GM23338 (cell line): ENCODE data around the gene ZNF277. TPM values are rescaled to one million over a fixed set of nuclear protein-coding genes. Genes with fewer than 3 reads are reported as not detected.

ENCODE experiments used
- ATAC-seq: fragments of 200-7000 bp; cut with Tn5 transposase; 3 replicates; pipeline ENCODE4 v1.9.1; 2020
- DNase-seq: peaks from one replicate; pipeline ENCODE4 v3.0.0-alpha.2; 2015; ENCODE audit warnings: low spot score
- H2AFZ ChIP-seq: fragments of 200-600 bp; sonication (generic); 2 replicates; pipeline ENCODE4 v1.8.0; 2016; ENCODE audit warnings: antibody characterized with exemption, mild to moderate bottlenecking, moderate library complexity
- H3F3A ChIP-seq: fragments of 200-600 bp; sonication (generic); replicated peaks from 2 replicates; pipeline ENCODE4 v1.8.0; 2017; ENCODE audit warnings: antibody characterized with exemption, mixed run types, low read depth
- H3K27ac ChIP-seq: fragments of 200-600 bp; sonication (generic); 2 replicates; pipeline ENCODE4 v1.6.1; 2016; ENCODE audit warnings: low read depth
- H3K27me3 ChIP-seq: fragments of 200-600 bp; sonication (generic); 2 replicates; pipeline ENCODE4 v1.8.0; 2016; ENCODE audit warnings: mild to moderate bottlenecking, mixed run types, moderate library complexity; ENCODE audit not compliant: insufficient read depth
- H3K36me3 ChIP-seq: fragments of 200-600 bp; sonication (generic); 2 replicates; pipeline ENCODE4 v1.8.0; 2016; ENCODE audit warnings: mild to moderate bottlenecking; ENCODE audit not compliant: insufficient read depth
- H3K4me1 ChIP-seq: fragments of 200-600 bp; sonication (generic); 2 replicates; pipeline ENCODE4 v1.8.0; 2016; ENCODE audit warnings: mild to moderate bottlenecking, moderate library complexity; ENCODE audit not compliant: insufficient read depth
- H3K4me2 ChIP-seq: fragments of 200-600 bp; sonication (generic); 2 replicates; pipeline ENCODE4 v1.7.1; 2017; ENCODE audit warnings: mixed run types
- H3K4me3 ChIP-seq: fragments of 200-600 bp; sonication (generic); 2 replicates; pipeline ENCODE4 v1.6.1; 2016; ENCODE audit warnings: mixed run types
- H3K79me2 ChIP-seq: fragments of 200-600 bp; sonication (generic); replicated peaks from 2 replicates; pipeline ENCODE4 v1.8.0; 2017; ENCODE audit warnings: mild to moderate bottlenecking; ENCODE audit not compliant: insufficient read depth
- H3K9me2 ChIP-seq: fragments of 200-600 bp; sonication (generic); 2 replicates; pipeline ENCODE4 v1.8.0; 2017; ENCODE audit not compliant: insufficient read depth
- H4K20me1 ChIP-seq: fragments of 200-600 bp; sonication (generic); replicated peaks from 2 replicates; pipeline ENCODE4 v1.8.0; 2017; ENCODE audit warnings: mild to moderate bottlenecking; ENCODE audit not compliant: insufficient read depth
- H3K27ac Mint-ChIP-seq: 2 replicates; pipeline ENCODE4 v1.8.0; 2020; ENCODE audit warnings: inconsistent platforms, mild to moderate bottlenecking, moderate library complexity, mixed read lengths
- H3K27me3 Mint-ChIP-seq: 3 replicates; pipeline ENCODE4 v1.8.0; 2022; ENCODE audit warnings: low read depth, mild to moderate bottlenecking, moderate library complexity, mixed read lengths, inconsistent platforms; ENCODE audit not compliant: insufficient read depth, poor library complexity
- H3K36me3 Mint-ChIP-seq: 3 replicates; pipeline ENCODE4 v1.8.0; 2021; ENCODE audit warnings: low read depth, mild to moderate bottlenecking, inconsistent platforms, moderate library complexity, mixed read lengths
- H3K4me1 Mint-ChIP-seq: 3 replicates; pipeline ENCODE4 v1.8.0; 2020; ENCODE audit warnings: mild to moderate bottlenecking, inconsistent platforms, mixed read lengths
- H3K4me3 Mint-ChIP-seq: 3 replicates; pipeline ENCODE4 v1.8.0; 2021; ENCODE audit warnings: moderate library complexity, mild to moderate bottlenecking, inconsistent platforms, mixed read lengths
- H3K9me3 Mint-ChIP-seq: 3 replicates; pipeline ENCODE4 v1.8.0; 2020; ENCODE audit warnings: moderate library complexity, mild to moderate bottlenecking, inconsistent platforms, mixed read lengths
- CREB1 ChIP-seq: fragments of 250-450 bp; sonication (Bioruptor Pico); IDR thresholded peaks from 2 replicates; pipeline ENCODE4 v1.5.0; 2020; ENCODE audit warnings: low read depth, mild to moderate bottlenecking, moderate library complexity
- ETS1 ChIP-seq: IDR thresholded peaks from 2 replicates; pipeline ENCODE4 v1.6.1; 2016; ENCODE audit warnings: antibody characterized with exemption
- EZH2 ChIP-seq: fragments of 200-600 bp; sonication (generic); IDR thresholded peaks from one replicate; pipeline ENCODE4 v1.8.0; 2017; ENCODE audit warnings: antibody characterized with exemption, mild to moderate bottlenecking, low read depth; ENCODE audit not compliant: unreplicated experiment
- EZH2phosphoT487 ChIP-seq: fragments of 200-600 bp; sonication (generic); IDR thresholded peaks from one replicate; pipeline ENCODE4 v1.8.1; 2018; ENCODE audit warnings: antibody characterized with exemption; ENCODE audit not compliant: unreplicated experiment
- JUNB ChIP-seq: IDR thresholded peaks from one replicate; pipeline ENCODE4 v1.6.1; 2016; ENCODE audit warnings: antibody characterized with exemption; ENCODE audit not compliant: unreplicated experiment
- NANOG ChIP-seq: IDR thresholded peaks from 2 replicates; pipeline ENCODE4 v1.6.1; 2016; ENCODE audit warnings: antibody characterized with exemption, borderline replicate concordance
- POLR2AphosphoS5 ChIP-seq: IDR thresholded peaks from 2 replicates; pipeline ENCODE4 v1.6.1; 2016; ENCODE audit warnings: antibody characterized with exemption, low read depth
- REST ChIP-seq: IDR thresholded peaks from one replicate; pipeline ENCODE4 v1.6.1; 2018; ENCODE audit warnings: antibody characterized with exemption; ENCODE audit not compliant: unreplicated experiment
- STAT1 ChIP-seq: IDR thresholded peaks from one replicate; pipeline ENCODE4 v1.6.1; 2016; ENCODE audit warnings: antibody characterized with exemption; ENCODE audit not compliant: unreplicated experiment
- ZNF114 ChIP-seq: fragments of 250-450 bp; sonication (Bioruptor Pico); IDR thresholded peaks from 2 replicates; pipeline ENCODE4 v1.5.0; 2020; ENCODE audit warnings: mild to moderate bottlenecking, moderate library complexity
- ZNF331 ChIP-seq: fragments of 250-450 bp; sonication (Bioruptor Pico); IDR thresholded peaks from 2 replicates; pipeline ENCODE4 v1.5.0; 2020; ENCODE audit warnings: low read depth, mild to moderate bottlenecking, moderate library complexity
- ZNF462 ChIP-seq: fragments of 250-450 bp; sonication (Bioruptor Pico); IDR thresholded peaks from 2 replicates; pipeline ENCODE4 v1.5.0; 2020; ENCODE audit warnings: mild to moderate bottlenecking, moderate library complexity
- polyA plus RNA-seq: library from polyadenylated mRNA; unstranded; fragments of >200 nt; fragmentation: Nextera tagmentation; extraction: Ambion mirVana; gene quantifications from 2 replicates; pipeline ENCODE4 v1.2.1, GENCODE V29; 2016
- total RNA-seq: library from RNA; depleted of rRNA; stranded (reverse); fragments of >200 nt; shearing (Covaris generic); gene quantifications from 2 replicates; pipeline ENCODE4 v1.2.3, GENCODE V29; 2014
- TF ChIP-seq, protein P1 (sequence below), 2 experiments: fragments of 200-600 bp in 1 of 2; sonication (generic) in 1 of 2; conservative IDR thresholded peaks; 2 replicates each; pipeline versions ENCODE4 v1.5.1 to v1.6.1; 2016 to 2017; ENCODE audit warnings: antibody characterized with exemption in 2 of 2, low read depth in 2 of 2, mild to moderate bottlenecking in 2 of 2, moderate library complexity in 1 of 2

The ZNF277 gene
- total and polyA plus RNA-seq, 2 experiments from 2014 or later: 25.4 to 28.9 TPM

- Histone ChIP-seq H3K27me3 (no peaks in the 10 kb centered on the region), H3K4me1 (peaks cover 5% of the 10 kb centered on the region; the same call in 1 of the 2 replicates), H3F3A (no peaks in the 10 kb centered on the region), H4K20me1 (no peaks in the 10 kb centered on the region), H3K4me2 (no peak overlapping the region), H3K27ac (no peak overlapping the region), H3K4me3 (no peak overlapping the region), H3K79me2 (no peaks in the 10 kb centered on the region), H3K9me2 (no peaks in the 10 kb centered on the region), H2AFZ (no peak overlapping the region), H3K36me3 (no peaks in the 10 kb centered on the region)
- ATAC-seq (no peak), DNase-seq (no peak)
- Mint-ChIP-seq H3K27ac (no peak overlapping the region), H3K4me1 (peaks cover 15% of the 10 kb centered on the region), H3K9me3 (no peaks in the 10 kb centered on the region), H3K27me3 (no peaks in the 10 kb centered on the region), H3K4me3 (no peak overlapping the region), H3K36me3 (peaks cover 3% of the 10 kb centered on the region; the same call in 1 of the 3 replicates)
- TF ChIP-seq NANOG (no peak), REST (no peak), ZNF331 (no peak), POLR2AphosphoS5 (no peak), EZH2 (no peak), STAT1 (no peak), ZNF462 (CRISPR knock-in tag) (no peak), ZNF114 (CRISPR knock-in tag) (no peak), ETS1 (no peak), CREB1 (no peak), JUNB (no peak), EZH2phosphoT487 (no peak)
- TF ChIP-seq, protein P1, sequence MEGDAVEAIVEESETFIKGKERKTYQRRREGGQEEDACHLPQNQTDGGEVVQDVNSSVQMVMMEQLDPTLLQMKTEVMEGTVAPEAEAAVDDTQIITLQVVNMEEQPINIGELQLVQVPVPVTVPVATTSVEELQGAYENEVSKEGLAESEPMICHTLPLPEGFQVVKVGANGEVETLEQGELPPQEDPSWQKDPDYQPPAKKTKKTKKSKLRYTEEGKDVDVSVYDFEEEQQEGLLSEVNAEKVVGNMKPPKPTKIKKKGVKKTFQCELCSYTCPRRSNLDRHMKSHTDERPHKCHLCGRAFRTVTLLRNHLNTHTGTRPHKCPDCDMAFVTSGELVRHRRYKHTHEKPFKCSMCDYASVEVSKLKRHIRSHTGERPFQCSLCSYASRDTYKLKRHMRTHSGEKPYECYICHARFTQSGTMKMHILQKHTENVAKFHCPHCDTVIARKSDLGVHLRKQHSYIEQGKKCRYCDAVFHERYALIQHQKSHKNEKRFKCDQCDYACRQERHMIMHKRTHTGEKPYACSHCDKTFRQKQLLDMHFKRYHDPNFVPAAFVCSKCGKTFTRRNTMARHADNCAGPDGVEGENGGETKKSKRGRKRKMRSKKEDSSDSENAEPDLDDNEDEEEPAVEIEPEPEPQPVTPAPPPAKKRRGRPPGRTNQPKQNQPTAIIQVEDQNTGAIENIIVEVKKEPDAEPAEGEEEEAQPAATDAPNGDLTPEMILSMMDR (conservative IDR thresholded peaks at IDR 0.05; ENCODE audit: low read depth in 2 of 2): no peak
Observed at GRCh38 chr7:112298543-112299100, 92.1 kb downstream of the ZNF277 start.
